ENCODE measurements around the gene CLIP1. TPM values are rescaled to one million over a fixed set of nuclear protein-coding genes. Genes with fewer than 3 reads are reported as not detected.

Gene CLIP1
- total RNA-seq, 1 donor from 2014 or later: 102 TPM

- no peak overlapping the region for H3K4me3 ChIP-seq
- no peak overlapping the region for H3K27ac ChIP-seq (replicated peaks)
- DNase-seq: no peak
- H3K4me1 ChIP-seq: no peaks in the 10 kb centered on the region
- H3K9me3 ChIP-seq (replicated peaks): no peaks in the 10 kb centered on the region
- no peak for TF ChIP-seq CTCF (IDR thresholded peaks at IDR 0.05; ENCODE audit: borderline replicate concordance)
- intact Hi-C loops (cut with micrococcal nuclease): no loop called here
- H3K36me3 ChIP-seq: peaks cover 54% of the 10 kb centered on the region
- H3K27me3 ChIP-seq (ENCODE audit: low read depth): no peaks in the 10 kb centered on the region
These were observed 171.9 kb downstream of the CLIP1 start for GRCh38 chr12:122250536-122250935.

GRCh38 chr12:122250047-122250446 lies 172.4 kb downstream of the CLIP1 start:
- intact Hi-C loops (cut with micrococcal nuclease): no loop called here
- peaks cover 49% of the 10 kb centered on the region for H3K36me3 ChIP-seq
- H3K27me3 ChIP-seq (ENCODE audit: low read depth): no peaks in the 10 kb centered on the region
- H3K4me1 ChIP-seq: no peaks in the 10 kb centered on the region
- no peak for DNase-seq
- no peak overlapping the region for H3K4me3 ChIP-seq
- no peaks in the 10 kb centered on the region for H3K9me3 ChIP-seq (replicated peaks)
- no peak for TF ChIP-seq CTCF (IDR thresholded peaks at IDR 0.05; ENCODE audit: borderline replicate concordance)
- H3K27ac ChIP-seq (replicated peaks): no peak overlapping the region

GRCh38 chr12:122245553-122245952 lies 176.9 kb downstream of the CLIP1 start:
- H3K27me3 ChIP-seq (ENCODE audit: low read depth): no peaks in the 10 kb centered on the region
- peaks cover 73% of the 10 kb centered on the region for H3K36me3 ChIP-seq
- H3K4me1 ChIP-seq: no peaks in the 10 kb centered on the region
- H3K4me3 ChIP-seq: no peak overlapping the region
- no peaks in the 10 kb centered on the region for H3K9me3 ChIP-seq (replicated peaks)
- DNase-seq: no peak
- intact Hi-C loops (cut with micrococcal nuclease): no loop called here
- no peak for TF ChIP-seq CTCF (IDR thresholded peaks at IDR 0.05; ENCODE audit: borderline replicate concordance)
- no peak overlapping the region for H3K27ac ChIP-seq (replicated peaks)

GRCh38 chr12:122244565-122245371 lies 177.7 kb downstream of the CLIP1 start:
- no peak overlapping the region for H3K4me3 ChIP-seq

GRCh38 chr12:122243965-122244364 lies 178.5 kb downstream of the CLIP1 start:
- no peak for TF ChIP-seq CTCF (IDR thresholded peaks at IDR 0.05; ENCODE audit: borderline replicate concordance)
- Histone ChIP-seq H3K27ac (replicated peaks) (no peak overlapping the region), H3K36me3 (peaks cover 72% of the 10 kb centered on the region), H3K4me1 (no peaks in the 10 kb centered on the region), H3K27me3 (ENCODE audit: low read depth) (no peaks in the 10 kb centered on the region), H3K4me3 (no peak overlapping the region), H3K9me3 (replicated peaks) (no peaks in the 10 kb centered on the region)
- intact Hi-C loops (cut with micrococcal nuclease): no loop called here
- DNase-seq: no peak

More at GRCh38 chr12:122244565-122245371, 177.7 kb downstream of the CLIP1 start:
- no peak for DNase-seq
- intact Hi-C loops (cut with micrococcal nuclease): no loop called here
- TF ChIP-seq CTCF (IDR thresholded peaks at IDR 0.05; ENCODE audit: borderline replicate concordance): no peak
- H3K27me3 ChIP-seq (ENCODE audit: low read depth): no peaks in the 10 kb centered on the region
- H3K27ac ChIP-seq (replicated peaks): no peak overlapping the region
- H3K4me1 ChIP-seq: no peaks in the 10 kb centered on the region
- H3K36me3 ChIP-seq: peaks cover 73% of the 10 kb centered on the region
- no peaks in the 10 kb centered on the region for H3K9me3 ChIP-seq (replicated peaks)

Measured in left ventricle myocardium inferior (tissue), 1 donor.